ENCODE results near the gene STEAP1. TPM values are rescaled to one million over a fixed set of nuclear protein-coding genes. Genes with fewer than 3 reads are reported as not detected.

STEAP1 gene
- total RNA-seq, 4 donors from 2014 or later: 1.5 to 6.0 (median 3.1) TPM

DNA sequence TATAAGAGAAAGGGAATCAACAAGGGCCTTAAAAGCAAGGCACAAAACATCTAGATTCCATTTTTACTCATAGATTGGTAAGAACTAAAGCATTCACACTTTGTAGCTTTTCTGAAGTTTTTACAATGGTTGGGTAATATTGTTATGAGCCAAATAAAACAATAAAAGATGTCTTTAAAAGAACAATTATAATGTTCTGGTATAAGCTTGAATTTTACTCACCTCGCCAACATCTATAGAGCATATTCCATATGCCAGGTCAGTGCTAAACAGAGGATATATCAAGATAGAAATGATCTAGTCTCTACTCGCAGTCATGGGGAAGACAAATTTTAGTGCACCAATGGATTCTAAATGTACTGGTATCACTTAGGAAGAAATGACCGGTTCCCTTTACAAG, 11.9 kb downstream of the STEAP1 start:
- Histone ChIP-seq H3K27me3 (no peaks in the 10 kb centered on the region), H3K4me1 (no peaks in the 10 kb centered on the region), H3K4me3 (no peak overlapping the region), H3K27ac (no peak overlapping the region), H3K36me3 (no peaks in the 10 kb centered on the region), H3K9me3 (no peaks in the 10 kb centered on the region)
- no peak for DNase-seq (ENCODE audit: low spot score in 2 of 2)
- TF ChIP-seq POLR2AphosphoS5 (IDR thresholded peaks at IDR 0.05) (no peak), EP300 (IDR thresholded peaks at IDR 0.05) (no peak), POLR2A (IDR thresholded peaks at IDR 0.05) (no peak)
- TF ChIP-seq, protein P1, sequence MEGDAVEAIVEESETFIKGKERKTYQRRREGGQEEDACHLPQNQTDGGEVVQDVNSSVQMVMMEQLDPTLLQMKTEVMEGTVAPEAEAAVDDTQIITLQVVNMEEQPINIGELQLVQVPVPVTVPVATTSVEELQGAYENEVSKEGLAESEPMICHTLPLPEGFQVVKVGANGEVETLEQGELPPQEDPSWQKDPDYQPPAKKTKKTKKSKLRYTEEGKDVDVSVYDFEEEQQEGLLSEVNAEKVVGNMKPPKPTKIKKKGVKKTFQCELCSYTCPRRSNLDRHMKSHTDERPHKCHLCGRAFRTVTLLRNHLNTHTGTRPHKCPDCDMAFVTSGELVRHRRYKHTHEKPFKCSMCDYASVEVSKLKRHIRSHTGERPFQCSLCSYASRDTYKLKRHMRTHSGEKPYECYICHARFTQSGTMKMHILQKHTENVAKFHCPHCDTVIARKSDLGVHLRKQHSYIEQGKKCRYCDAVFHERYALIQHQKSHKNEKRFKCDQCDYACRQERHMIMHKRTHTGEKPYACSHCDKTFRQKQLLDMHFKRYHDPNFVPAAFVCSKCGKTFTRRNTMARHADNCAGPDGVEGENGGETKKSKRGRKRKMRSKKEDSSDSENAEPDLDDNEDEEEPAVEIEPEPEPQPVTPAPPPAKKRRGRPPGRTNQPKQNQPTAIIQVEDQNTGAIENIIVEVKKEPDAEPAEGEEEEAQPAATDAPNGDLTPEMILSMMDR (IDR thresholded peaks at IDR 0.05): no peak
- WGBS: 89% methylated on average over 3 of the region's 3 CpGs

DNA sequence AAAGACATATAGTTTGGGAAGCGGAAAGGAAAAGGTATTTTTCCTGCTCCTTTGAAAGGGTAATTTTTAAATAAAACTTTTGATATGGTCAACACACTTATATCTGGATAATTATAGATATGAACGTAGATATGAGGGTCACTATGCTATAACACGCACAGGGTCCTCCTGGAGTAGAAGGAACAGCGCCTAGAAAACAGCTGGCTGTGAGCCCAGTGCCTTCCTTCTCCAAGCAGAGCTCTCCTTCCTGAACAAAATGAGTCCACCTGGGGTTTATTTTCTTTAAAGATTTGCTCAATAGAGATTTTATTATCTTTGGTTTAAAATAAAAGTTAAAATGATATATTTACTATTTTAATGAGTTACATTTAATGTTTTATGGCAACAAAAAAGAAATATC, 13.1 kb downstream of the STEAP1 start:
- H3K4me3 ChIP-seq: no peak overlapping the region
- WGBS: 79% methylated on average over 4 of the region's 4 CpGs
- H3K27me3 ChIP-seq: no peaks in the 10 kb centered on the region
- H3K4me1 ChIP-seq: no peaks in the 10 kb centered on the region
- no peaks in the 10 kb centered on the region for H3K9me3 ChIP-seq
- no peaks in the 10 kb centered on the region for H3K36me3 ChIP-seq
- TF ChIP-seq EP300 (IDR thresholded peaks at IDR 0.05) (no peak), POLR2A (IDR thresholded peaks at IDR 0.05) (no peak), POLR2AphosphoS5 (IDR thresholded peaks at IDR 0.05) (no peak)
- TF ChIP-seq, protein P1 (IDR thresholded peaks at IDR 0.05): no peak
- H3K27ac ChIP-seq: no peak overlapping the region
- no peak for DNase-seq (ENCODE audit: low spot score in 2 of 2)

DNA sequence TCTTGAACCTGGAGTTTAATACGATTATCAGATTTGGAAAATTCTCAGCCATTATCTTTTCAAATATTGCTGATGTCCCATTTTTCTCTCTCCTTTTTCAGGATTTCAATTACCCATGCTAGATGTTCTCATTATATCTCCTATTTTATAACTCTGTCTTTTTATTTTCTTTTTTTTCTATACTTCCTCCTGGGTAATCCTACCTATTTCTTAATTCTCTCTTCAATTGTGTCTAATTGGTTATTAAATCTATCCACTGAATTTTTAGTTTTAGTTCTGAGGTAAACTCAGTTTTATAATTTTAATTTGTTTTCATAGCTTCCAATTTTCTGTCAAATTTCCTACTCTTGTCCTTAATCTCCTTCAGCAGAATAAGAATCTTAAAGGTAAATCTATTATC, 15.6 kb downstream of the STEAP1 start:
- Histone ChIP-seq H3K27me3 (no peaks in the 10 kb centered on the region), H3K4me3 (no peak overlapping the region), H3K9me3 (no peaks in the 10 kb centered on the region), H3K4me1 (no peaks in the 10 kb centered on the region), H3K27ac (no peak overlapping the region), H3K36me3 (no peaks in the 10 kb centered on the region)
- no peak for DNase-seq (ENCODE audit: low spot score in 2 of 2)
- TF ChIP-seq POLR2A (IDR thresholded peaks at IDR 0.05) (no peak), POLR2AphosphoS5 (IDR thresholded peaks at IDR 0.05) (no peak), EP300 (IDR thresholded peaks at IDR 0.05) (no peak)
- TF ChIP-seq, protein P1 (IDR thresholded peaks at IDR 0.05): no peak
- WGBS: 100% methylated on average over 1 of the region's 1 CpG

DNA sequence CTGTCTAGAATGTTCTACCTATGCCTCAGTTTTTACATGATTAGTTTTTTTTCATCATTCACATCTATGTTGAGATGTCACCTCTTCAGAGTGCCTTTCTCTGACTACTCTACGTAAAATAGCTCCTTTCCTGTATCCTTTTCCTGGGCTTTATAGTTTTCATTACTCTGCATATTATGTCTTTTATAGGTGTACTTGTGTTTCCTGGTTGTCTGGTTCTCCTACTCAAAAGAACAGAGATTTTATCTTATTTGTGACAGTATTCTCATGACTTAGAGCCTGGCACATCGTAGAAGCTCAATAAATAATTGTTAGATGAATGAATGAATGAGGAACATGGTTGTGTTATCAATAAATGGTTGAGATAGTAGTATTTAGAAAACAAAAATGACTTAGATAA, 17.9 kb downstream of the STEAP1 start:
- Histone ChIP-seq H3K4me1 (no peaks in the 10 kb centered on the region), H3K4me3 (no peak overlapping the region), H3K36me3 (no peaks in the 10 kb centered on the region), H3K9me3 (no peaks in the 10 kb centered on the region), H3K27me3 (no peaks in the 10 kb centered on the region), H3K27ac (no peak overlapping the region)
- no peak for DNase-seq (ENCODE audit: low spot score in 2 of 2)
- TF ChIP-seq POLR2A (IDR thresholded peaks at IDR 0.05): no peak
- TF ChIP-seq, protein P1 (IDR thresholded peaks at IDR 0.05): no peak
- no peak for TF ChIP-seq EP300 (IDR thresholded peaks at IDR 0.05)
- no peak for TF ChIP-seq POLR2AphosphoS5 (IDR thresholded peaks at IDR 0.05)
- WGBS: 77% methylated on average over 2 of the region's 2 CpGs

DNA sequence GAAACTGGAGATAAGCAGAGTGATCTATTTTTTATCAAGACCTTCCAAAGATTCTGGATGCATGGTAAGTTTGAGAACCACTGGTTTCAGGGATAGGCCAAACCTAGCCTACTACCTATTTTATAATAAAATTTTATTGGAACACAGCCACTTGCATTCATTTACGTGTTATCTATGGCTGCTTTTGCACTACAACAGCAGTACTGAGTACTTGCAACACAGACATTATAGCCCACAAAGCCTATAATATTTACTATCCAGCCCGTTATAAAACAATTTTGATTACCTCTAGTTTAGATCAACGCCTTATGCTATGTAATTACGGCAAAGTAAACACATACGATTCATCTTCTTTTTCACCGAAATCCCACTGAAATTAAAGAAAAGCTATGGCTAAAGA, 18.4 kb downstream of the STEAP1 start:
- no peak for DNase-seq (ENCODE audit: low spot score in 2 of 2)
- no peak for TF ChIP-seq POLR2AphosphoS5 (IDR thresholded peaks at IDR 0.05)
- TF ChIP-seq POLR2A (IDR thresholded peaks at IDR 0.05): no peak
- TF ChIP-seq EP300 (IDR thresholded peaks at IDR 0.05): no peak
- TF ChIP-seq, protein P1 (IDR thresholded peaks at IDR 0.05): no peak
- Histone ChIP-seq H3K4me3 (no peak overlapping the region), H3K27ac (no peak overlapping the region), H3K36me3 (no peaks in the 10 kb centered on the region), H3K9me3 (no peaks in the 10 kb centered on the region), H3K4me1 (no peaks in the 10 kb centered on the region), H3K27me3 (no peaks in the 10 kb centered on the region)
- WGBS: 91% methylated on average over 6 of the region's 6 CpGs

All from suprapubic skin (tissue), 4 donors.